Transverse colon (tissue), 4 donors: ENCODE results near the gene PLA2G4B. TPM values are rescaled to one million over a fixed set of nuclear protein-coding genes. Genes with fewer than 3 reads are reported as not detected.

Source experiments
- DNase-seq: peaks from one replicate; pipeline ENCODE4 v3.0.0-alpha.2; 2019
- H3K27ac ChIP-seq, 4 donors: fragments of 200-600 bp; sonication (generic); 2 replicates each; pipeline ENCODE4 v1.5.1; 2016 to 2018; ENCODE audit warnings: inconsistent platforms in 4 of 4
- H3K27me3 ChIP-seq: fragments of 200-600 bp; sonication (generic); 2 replicates; pipeline ENCODE4 v1.5.1; 2017; ENCODE audit warnings: inconsistent platforms
- H3K36me3 ChIP-seq, 4 donors: fragments of 200-600 bp; sonication (generic); 2 replicates each; pipeline ENCODE4 v1.5.1; 2017 to 2019; ENCODE audit warnings: inconsistent platforms in 4 of 4
- H3K4me1 ChIP-seq, 4 donors: fragments of 200-600 bp; sonication (generic); 2 replicates each; pipeline ENCODE4 v1.5.1; 2017 to 2020; ENCODE audit warnings: inconsistent platforms in 4 of 4
- H3K4me3 ChIP-seq, 4 donors: fragments of 200-600 bp; sonication (generic); 1 replicate in 1 of 4; 2 replicates in 3 of 4; pipeline versions ENCODE4 v1.5.1 to v1.6.1; 2017 to 2019; ENCODE audit warnings: inconsistent platforms in 4 of 4
- H3K9me3 ChIP-seq, 2 donors: fragments of 200-600 bp; sonication (generic); 2 replicates each; pipeline ENCODE4 v1.5.1; 2017 to 2019; ENCODE audit warnings: inconsistent platforms in 2 of 2
- CTCF ChIP-seq, 5 experiments: fragments of 200-600 bp in 3 of 5; fragments of 450-650 bp in 2 of 5; sonication (generic) in 3 of 5; IDR thresholded peaks; 1 replicate in 2 of 5; 2 replicates in 3 of 5; pipeline ENCODE4 v1.5.1; 2016 to 2017; ENCODE audit warnings: antibody characterized with exemption in 5 of 5, inconsistent platforms in 3 of 5, mild to moderate bottlenecking in 2 of 5, moderate library complexity in 1 of 5
- EP300 ChIP-seq: sonication (generic); formaldehyde crosslinking; IDR thresholded peaks from one replicate; pipeline ENCODE4 v1.6.1; 2017; ENCODE audit warnings: antibody characterized with exemption, low read depth
- POLR2A ChIP-seq: fragments of 450-650 bp; IDR thresholded peaks from one replicate; pipeline ENCODE4 v1.6.1; 2016; ENCODE audit warnings: antibody characterized with exemption, mild to moderate bottlenecking, moderate library complexity
- POLR2AphosphoS5 ChIP-seq, 3 donors: sonication (generic); formaldehyde crosslinking; IDR thresholded peaks; one replicate each; pipeline ENCODE4 v1.6.1; 2016; ENCODE audit warnings: antibody characterized with exemption in 3 of 3
- WGBS, 2 donors: methylation state at CpG; one replicate each; pipeline ENCODE4 v1.1.5; 2018; ENCODE audit warnings: low coverage in 1 of 2; 5-methylcytosine and 5-hydroxymethylcytosine counted together
- in situ Hi-C, 4 donors: fragments of 200-750 bp; cut with MboI; loops; one replicate each; pipeline versions ENCODE4 v1.15.0 to v1.15.1; 2017; ENCODE audit warnings: low sequenced_read_pairs in 3 of 4, low pct_ligation_motif_present in 1 of 4, low pct_unique_long_range_greater_than_20kb in 1 of 4
- intact Hi-C: fragments of 100-400 bp; cut with DNase I; formaldehyde crosslinking; loops from one replicate; pipeline ENCODE4 v1.15.1; 2023; ENCODE audit warnings: low total_unique reads
- total RNA-seq, 4 donors: library from RNA; depleted of rRNA; stranded (reverse); fragments of >200 nt; gene quantifications; one replicate each; pipeline ENCODE4 v1.1.0, GENCODE V29; 2016

Gene PLA2G4B
- total RNA-seq, 4 donors from 2014 or later: 1.6 to 5.2 (median 3.5) TPM; not detected in 1

GRCh38 chr15:41871175-41871905 lies 32.7 kb downstream of the PLA2G4B start:
- no peaks in the 10 kb centered on the region for H3K36me3 ChIP-seq
- no peaks in the 10 kb centered on the region for H3K27me3 ChIP-seq
- WGBS, 2 donors: 40 to 83% methylated on average over 1 to 19 of the region's 19 CpGs
- no peaks in the 10 kb centered on the region for H3K9me3 ChIP-seq
- H3K27ac ChIP-seq: no peak overlapping the region
- intact Hi-C loops: no loop called here
- no peak for TF ChIP-seq POLR2A
- TF ChIP-seq EP300: no peak
- TF ChIP-seq CTCF (IDR thresholded peaks at IDR 0.05): no peak
- no peak for TF ChIP-seq POLR2AphosphoS5 (IDR thresholded peaks at IDR 0.05)
- no peak for DNase-seq
- H3K4me3 ChIP-seq: no peak overlapping the region
- in situ Hi-C loops: no loop called here
- no peaks in the 10 kb centered on the region for H3K4me1 ChIP-seq

- no peaks in the 10 kb centered on the region for H3K36me3 ChIP-seq
- WGBS, 2 donors: 90 to 94% methylated on average over 3 to 9 of the region's 9 CpGs
- in situ Hi-C loops (no loop called here), intact Hi-C loops (no loop called here)
- H3K4me3 ChIP-seq: no peak overlapping the region
- no peaks in the 10 kb centered on the region for H3K27me3 ChIP-seq
- no peak for DNase-seq
- H3K27ac ChIP-seq: no peak overlapping the region
- H3K4me1 ChIP-seq: no peaks in the 10 kb centered on the region
- TF ChIP-seq EP300 (no peak), CTCF (IDR thresholded peaks at IDR 0.05) (no peak), POLR2AphosphoS5 (IDR thresholded peaks at IDR 0.05) (no peak), POLR2A (no peak)
- H3K9me3 ChIP-seq: no peaks in the 10 kb centered on the region
Measured at GRCh38 chr15:41872166-41872747, 33.6 kb downstream of the PLA2G4B start.

- no peak overlapping the region for H3K27ac ChIP-seq
- H3K9me3 ChIP-seq: no peaks in the 10 kb centered on the region
- no peaks in the 10 kb centered on the region for H3K36me3 ChIP-seq
- no peaks in the 10 kb centered on the region for H3K27me3 ChIP-seq
- no peak overlapping the region for H3K4me3 ChIP-seq
- TF ChIP-seq POLR2AphosphoS5 (IDR thresholded peaks at IDR 0.05): no peak
- TF ChIP-seq POLR2A: no peak
- intact Hi-C loops: no loop called here
- DNase-seq: no peak
- 77% methylated on average over 7 of the region's 8 CpGs; no CpG with 5 or more reads in 1 of the 2 donors for WGBS, 2 donors
- in situ Hi-C loops: no loop called here
- H3K4me1 ChIP-seq: no peaks in the 10 kb centered on the region
Measured at GRCh38 chr15:41873711-41874110, 35.1 kb downstream of the PLA2G4B start.

GRCh38 chr15:41874736-41875135 lies 36.1 kb downstream of the PLA2G4B start:
- 91% methylated on average over 11 of the region's 12 CpGs; no CpG with 5 or more reads in 1 of the 2 donors for WGBS, 2 donors
- TF ChIP-seq POLR2A (no peak), POLR2AphosphoS5 (IDR thresholded peaks at IDR 0.05) (no peak), EP300 (no peak), CTCF (IDR thresholded peaks at IDR 0.05) (no peak)
- H3K27me3 ChIP-seq: peaks cover 2% of the 10 kb centered on the region
- no peaks in the 10 kb centered on the region for H3K4me1 ChIP-seq
- H3K27ac ChIP-seq: no peak overlapping the region
- no peaks in the 10 kb centered on the region for H3K36me3 ChIP-seq
- no peaks in the 10 kb centered on the region for H3K9me3 ChIP-seq
- no peak for DNase-seq
- in situ Hi-C loops: no loop called here
- intact Hi-C loops: no loop called here
- H3K4me3 ChIP-seq: no peak overlapping the region
